Activated effector memory CD4-positive, alpha-beta T cell treated with anti-CD3 and anti-CD28 coated beads, Interleukin-2, amount 50 U/mL, for 16 hours (primary cell): ENCODE data around the gene UMODL1.

Experiments used
- DNase-seq: peaks from one replicate; pipeline ENCODE4 v3.0.0-alpha.2; 2020

Gene UMODL1

GRCh38 chr21:42141643-42142042, 70.5 kb downstream of the UMODL1 start:
- no peak for DNase-seq

GRCh38 chr21:42142141-42142540, 71.0 kb downstream of the UMODL1 start:
- DNase-seq, result no peak

- no peak for DNase-seq
These were observed 71.5 kb downstream of the UMODL1 start for GRCh38 chr21:42142627-42143026.

GRCh38 chr21:42143111-42143510, 72.0 kb downstream of the UMODL1 start:
- DNase-seq, result no peak

- peak; percentile 21 for DNase-seq
These were observed 73.1 kb downstream of the UMODL1 start for GRCh38 chr21:42144221-42144620.

GRCh38 chr21:42144679-42145568, 73.8 kb downstream of the UMODL1 start:
- DNase-seq, result no peak

GRCh38 chr21:42145569-42146272, 74.6 kb downstream of the UMODL1 start:
- DNase-seq, result peak; percentile 85

GRCh38 chr21:42146273-42146805, 75.2 kb downstream of the UMODL1 start:
- peak; percentile 57 for DNase-seq

- DNase-seq, result peak; percentile 57
These were observed 75.7 kb downstream of the UMODL1 start for GRCh38 chr21:42146821-42147220.

GRCh38 chr21:42147386-42148020, 76.4 kb downstream of the UMODL1 start:
- peak; percentile 54 for DNase-seq

- DNase-seq, result peak; percentile 48
These were observed 77.0 kb downstream of the UMODL1 start for GRCh38 chr21:42148097-42148496.

- peak; percentile 31 for DNase-seq
These were observed 77.5 kb downstream of the UMODL1 start for GRCh38 chr21:42148584-42148983.

- DNase-seq, result peak; percentile 58
These were observed 78.7 kb downstream of the UMODL1 start for GRCh38 chr21:42149656-42150473.

GRCh38 chr21:42150474-42151085, 79.5 kb downstream of the UMODL1 start:
- no peak for DNase-seq

- peak; percentile 53 for DNase-seq
These were observed 80.2 kb downstream of the UMODL1 start for GRCh38 chr21:42151148-42151947.

- DNase-seq, result no peak
These were observed 80.8 kb downstream of the UMODL1 start for GRCh38 chr21:42151948-42152220.

- peak; percentile 59 for DNase-seq
These were observed 82.0 kb downstream of the UMODL1 start for GRCh38 chr21:42153046-42153686.

- DNase-seq, result peak; percentile 31
These were observed 82.6 kb downstream of the UMODL1 start for GRCh38 chr21:42153746-42154145.

- peak; percentile 54 for DNase-seq
These were observed 83.3 kb downstream of the UMODL1 start for GRCh38 chr21:42154237-42155044.
